ENCODE data around the gene SLC37A1.
"Not testable (repeated sequence)": the region's sequence is repeated elsewhere in the genome, so short reads cannot be mapped to it uniquely, and the experiment has no call there.

Gene SLC37A1

DNA sequence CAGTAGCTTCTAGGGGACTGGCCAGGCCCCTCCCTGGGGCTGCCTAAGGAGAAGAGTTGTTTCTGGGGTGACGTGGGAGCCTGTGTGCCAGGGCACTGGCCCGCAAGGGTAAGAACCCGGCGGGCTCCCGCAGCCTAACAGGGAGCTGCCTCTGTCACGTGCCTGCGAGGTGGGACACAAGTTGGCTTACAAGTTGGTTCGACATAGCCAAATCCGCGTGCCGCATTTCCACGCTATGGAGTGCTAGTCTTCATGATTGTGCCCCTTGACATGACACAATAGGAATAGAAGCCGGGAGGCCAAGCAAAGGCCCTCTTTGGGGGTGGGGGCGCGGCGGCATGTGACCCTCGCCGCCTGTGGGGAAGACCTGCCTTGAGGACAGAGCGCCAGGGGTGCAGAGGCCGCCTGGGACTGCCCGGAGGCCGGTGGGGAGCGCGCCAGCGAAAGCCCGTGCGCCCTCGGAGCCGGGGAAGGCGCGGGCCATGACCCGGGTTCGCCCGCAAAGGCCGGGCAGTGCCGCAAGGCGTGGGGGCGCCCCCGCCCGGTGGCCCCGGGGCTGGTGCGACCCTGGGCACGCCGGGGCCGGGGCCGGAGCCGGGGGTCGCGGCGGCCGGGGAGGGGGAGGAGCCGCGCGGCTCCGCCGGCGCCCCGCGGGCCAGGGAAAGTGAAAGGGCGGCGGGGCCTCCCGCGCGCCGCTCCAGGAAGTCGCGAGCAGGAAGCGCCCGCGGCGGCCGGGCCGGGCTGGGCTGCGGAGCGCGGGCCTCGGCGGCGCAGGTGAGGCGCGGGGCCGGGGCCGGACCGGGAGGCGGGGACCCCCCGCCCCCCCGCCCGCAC lies at the start of gene SLC37A1:
Gene SLC37A1, plus strand, starts transcription at position 702 of the 834 bp plus-strand sequence. CDS start 4,603 bp downstream, outside the sequence.
- FAIRE-seq: no peak

DNA sequence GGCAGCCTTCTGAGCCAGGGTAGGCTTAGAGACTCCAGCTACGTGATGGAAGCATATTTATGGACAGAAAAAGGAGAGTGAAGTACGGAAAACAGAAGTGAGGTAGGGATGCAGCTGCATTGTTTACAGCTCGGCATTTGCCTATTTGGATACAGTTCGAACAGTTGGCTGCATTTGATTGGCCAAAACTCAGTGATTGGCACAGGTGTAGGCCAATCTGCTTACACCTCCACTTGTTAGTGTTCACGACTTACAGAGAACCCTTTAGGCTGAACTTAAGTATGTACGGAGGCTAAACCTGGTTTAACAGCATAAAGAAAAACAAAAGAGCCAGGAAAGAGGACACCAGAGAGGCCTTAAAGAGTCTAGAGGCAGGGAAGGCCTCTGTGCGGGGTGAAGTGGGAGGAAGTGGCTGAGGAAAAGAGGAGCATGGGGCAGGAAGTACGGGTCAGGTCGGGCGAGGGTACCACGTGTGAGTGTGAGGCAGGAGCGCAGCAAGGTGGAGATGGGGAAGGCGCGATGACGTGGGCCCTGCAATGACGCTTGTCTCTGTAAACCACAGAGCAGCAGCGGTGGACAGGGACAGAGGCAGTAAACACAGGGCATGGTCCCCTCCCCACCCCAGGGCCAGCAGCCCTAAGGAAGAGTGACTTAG lies 49.7 kb upstream of the SLC37A1 start:
- no peak for FAIRE-seq

DNA sequence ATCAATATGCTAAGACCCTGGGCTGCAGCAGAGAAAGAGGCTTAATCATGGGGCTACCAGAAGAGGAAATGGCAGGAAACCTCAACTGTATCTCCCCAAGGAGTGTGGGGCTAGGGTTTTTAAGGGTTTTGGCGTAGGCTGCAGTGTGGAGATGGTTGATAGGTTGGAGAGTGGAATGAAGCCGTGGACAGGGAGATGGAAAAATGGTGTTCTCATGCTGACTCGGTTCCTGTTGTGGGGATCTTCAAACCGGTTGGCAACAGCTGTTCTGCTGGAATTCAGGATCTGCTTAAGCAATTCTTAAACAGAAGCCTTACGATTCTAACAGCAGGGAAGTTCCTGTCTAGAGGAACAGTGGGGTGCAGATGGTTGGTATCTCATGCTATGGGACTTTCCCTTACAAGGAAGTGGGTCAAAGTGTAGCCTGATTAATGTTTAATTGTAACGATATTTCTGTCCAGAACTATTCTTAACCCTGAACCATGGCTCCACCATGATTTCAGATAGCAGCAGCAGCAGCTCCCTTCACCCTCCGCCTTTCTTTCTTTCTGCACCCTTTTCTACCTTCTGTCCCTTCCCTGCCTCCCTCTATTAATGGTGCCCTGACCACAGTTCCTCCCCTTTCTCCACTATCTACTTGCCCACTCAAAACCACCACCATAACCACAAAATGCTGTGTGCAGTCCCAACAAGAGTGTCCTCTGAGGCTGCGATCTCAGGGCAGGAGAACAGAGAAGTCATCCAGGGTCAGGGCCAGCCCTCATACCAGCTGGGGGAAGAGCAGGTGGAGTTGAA lies 48.4 kb upstream of the SLC37A1 start:
- FAIRE-seq: no peak

DNA sequence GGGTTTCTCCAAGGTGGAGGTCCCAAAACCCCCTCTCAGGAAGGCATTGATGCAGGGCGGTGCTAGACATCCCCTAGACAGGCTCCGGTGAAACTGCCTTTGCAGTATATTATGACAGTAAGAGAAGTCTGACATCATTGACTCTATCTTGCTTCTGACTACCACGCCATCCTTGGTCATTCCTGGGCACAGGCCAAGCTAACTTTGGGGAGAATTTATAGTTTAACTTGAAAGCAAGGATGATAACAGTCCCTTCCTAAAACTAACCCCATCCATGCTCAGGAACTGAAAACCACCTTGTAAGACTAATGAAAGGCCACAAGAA lies 47.9 kb upstream of the SLC37A1 start:
- no peak for FAIRE-seq

DNA sequence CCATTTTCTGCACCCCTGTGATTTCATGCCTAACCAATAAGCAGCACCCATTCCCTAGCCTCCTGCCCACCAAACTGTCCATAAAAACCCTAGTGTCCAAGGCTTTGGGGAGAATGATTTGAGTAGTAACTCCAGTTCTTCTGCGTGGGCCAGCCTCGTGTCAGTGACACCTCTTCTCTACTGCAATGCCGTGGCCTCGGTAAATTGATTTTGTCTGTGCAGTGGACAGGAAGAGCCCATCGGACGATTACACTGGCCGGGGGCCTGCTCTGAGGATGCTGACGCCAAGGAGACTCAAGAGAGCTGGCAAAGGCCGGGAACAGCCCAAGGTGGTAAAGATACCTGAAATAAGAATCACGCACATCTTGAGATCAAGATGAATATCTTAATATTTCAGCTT lies 47.0 kb upstream of the SLC37A1 start:
- FAIRE-seq: no peak

DNA sequence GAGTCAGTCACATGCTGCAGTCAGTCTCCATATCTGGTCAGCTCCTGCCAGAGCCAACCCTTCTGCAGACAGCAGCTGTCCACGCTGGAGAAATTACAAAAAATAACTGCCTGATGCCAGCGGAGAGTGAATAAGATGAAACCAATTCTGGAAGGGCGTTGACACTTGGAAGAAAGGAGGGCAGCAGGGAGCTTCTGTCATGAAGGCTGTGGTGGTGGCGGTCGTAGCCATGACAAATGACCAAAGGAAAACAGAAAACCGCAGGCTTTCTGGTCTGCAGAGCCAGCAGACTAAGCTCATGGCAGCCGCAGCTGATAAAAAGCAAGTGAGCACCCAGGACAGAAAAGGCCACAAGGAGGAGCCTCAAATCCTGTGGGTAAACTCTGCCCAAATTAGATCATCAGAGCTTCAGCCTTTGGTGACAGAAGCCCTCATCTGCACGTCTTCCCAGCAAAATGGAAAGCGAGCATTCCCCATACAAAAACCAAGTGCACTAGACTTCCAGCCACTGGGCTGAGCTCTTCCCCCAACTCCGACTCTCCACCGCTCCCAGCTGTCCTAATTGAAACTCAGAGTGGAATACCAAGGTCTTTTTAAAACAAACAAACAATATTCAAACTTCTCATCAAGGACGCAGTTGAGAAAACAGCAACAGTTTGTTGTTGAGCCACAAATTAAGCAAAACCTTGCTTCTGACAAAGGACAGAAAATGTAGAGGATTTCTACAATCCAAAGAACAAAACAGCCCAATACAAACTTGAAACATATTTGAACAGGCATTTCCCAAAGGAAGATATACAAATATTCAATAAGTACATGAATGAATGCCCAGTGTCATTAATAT lies 46.3 kb upstream of the SLC37A1 start:
- no peak for FAIRE-seq

DNA sequence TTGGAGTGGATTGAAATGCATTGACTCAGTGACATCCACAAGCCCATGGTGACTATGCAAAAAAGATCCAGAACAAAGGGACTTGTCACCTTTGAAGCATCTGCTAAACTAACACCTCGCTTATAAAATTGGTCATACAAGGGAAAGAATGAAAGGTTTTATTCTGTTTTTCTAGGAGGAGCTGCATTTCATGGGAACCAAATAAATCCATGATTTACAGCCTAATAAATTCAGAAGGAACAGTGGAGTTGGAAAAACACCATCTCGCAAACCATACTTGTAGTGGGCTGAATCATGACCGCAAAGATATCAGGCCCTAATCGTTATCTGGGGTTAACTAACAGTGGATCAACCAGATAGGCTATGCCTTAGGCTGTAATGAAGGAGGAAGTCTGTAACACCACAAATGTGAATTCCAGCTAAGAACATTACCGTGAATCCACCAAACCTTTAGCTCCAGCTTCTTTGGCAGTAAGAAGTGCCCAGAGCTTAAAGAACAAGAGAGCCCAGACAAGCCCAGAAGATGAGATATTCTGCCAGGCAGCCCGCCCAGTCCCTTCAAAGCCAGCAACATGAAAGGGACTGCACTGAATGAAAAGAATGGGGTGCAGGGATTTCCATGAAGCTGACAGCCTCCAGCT lies 45.0 kb upstream of the SLC37A1 start:
- FAIRE-seq: no peak

DNA sequence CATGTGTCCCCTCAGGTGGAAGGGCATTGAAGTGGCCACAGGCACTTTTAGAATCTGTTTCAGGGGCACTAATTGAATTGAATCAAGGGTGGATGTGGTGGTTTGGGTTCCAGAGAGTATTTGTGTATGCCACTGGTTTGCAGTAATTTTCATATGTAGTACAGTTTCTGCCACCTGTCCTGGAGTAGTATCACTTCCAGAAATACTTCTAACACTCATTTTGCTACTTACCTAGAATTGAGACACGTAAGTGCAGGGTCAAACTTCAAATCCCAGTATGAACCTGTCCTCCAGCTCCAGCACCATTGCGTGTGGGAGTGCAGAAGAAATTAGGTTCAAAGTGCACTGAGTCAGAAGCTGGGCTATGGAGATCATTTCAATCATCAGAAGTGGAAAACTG lies 44.4 kb upstream of the SLC37A1 start:
- FAIRE-seq: no peak

DNA sequence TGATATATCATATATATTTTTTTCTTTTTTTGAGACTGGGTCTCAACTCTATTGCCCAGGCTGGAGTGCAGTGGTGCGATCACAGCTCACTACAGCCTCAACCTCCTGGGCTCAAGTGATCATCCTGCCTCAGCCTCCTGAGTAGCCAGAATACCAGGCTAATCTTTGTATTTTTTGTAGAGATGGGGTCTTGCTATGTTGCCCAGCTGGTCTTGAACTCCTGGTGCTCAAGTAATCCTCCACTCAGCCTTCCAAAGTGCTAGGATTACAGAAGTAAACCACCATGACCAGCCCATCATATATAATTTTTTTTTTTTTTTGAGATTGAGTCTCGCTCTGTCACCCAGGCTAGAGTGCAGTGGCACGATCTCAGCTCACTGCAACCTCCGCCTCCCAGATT lies 43.9 kb upstream of the SLC37A1 start:
- FAIRE-seq: not testable (repeated sequence)

DNA sequence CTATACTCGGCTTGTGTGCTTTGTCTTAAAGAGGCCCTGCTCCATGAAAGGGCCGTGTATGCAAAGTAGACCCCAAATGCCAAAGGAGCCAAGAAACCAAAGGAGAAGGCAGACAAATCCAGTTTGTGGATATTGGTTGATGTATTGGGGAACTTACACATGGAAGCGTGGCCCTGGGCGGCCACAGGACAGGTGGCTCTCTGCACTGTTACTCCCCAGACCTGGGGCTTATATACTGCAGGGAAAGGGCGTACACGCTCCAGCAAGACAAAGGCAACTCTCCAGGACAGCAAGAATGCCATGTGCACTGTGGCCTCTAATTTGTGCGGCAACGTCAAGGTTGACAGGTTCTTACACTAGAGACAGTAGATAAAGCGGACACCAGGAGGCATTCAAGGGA lies 42.4 kb upstream of the SLC37A1 start:
- FAIRE-seq: no peak

DNA sequence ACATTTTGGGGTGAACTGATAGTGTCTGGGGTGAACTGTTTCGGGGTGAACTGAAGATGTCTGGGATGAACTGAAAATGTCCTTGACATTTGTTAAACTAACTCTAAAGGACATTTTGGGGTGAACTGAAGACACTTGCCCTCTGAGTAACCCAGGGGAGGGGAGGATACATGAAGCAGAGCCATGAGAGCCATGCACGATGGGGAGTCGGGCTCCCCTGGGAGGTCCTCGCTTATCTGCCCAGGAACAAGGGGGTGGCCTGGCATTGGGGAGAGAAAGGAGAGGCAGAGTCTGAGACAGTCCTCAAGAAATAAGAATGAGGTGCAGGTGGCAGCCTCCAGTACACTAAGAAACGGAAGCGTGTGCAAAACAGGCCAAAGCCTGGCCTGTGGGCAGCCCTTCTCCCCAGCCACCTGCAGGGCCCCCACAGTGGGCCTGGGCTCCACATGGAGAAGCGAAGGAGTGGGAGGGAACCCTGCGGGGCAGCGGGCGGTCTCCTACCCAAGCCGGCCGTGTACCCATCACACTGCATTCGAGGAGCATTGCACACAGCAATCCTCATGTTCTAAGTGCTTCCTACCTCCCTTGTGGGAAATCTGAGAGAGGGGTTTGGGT lies 41.8 kb upstream of the SLC37A1 start:
- no peak for FAIRE-seq

DNA sequence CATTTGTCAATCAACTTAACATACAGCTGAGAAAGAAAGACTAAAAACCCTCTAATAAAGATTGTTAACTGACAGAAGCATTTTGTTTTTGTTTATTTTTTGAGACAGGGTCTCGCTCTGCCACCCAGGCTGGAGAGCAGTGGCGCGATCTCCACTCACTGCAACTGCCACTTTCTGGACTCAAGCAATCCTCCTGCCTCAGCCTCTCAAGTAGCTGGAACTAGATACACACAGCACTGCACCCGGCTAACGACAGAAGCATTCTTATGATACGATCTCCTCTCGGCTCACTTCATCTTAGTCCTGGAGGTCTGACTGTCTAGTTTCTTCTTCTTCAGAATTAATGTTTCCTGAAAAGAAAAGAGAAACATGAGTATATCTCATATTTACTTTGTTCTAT lies 41.1 kb upstream of the SLC37A1 start:
- no peak for FAIRE-seq

DNA sequence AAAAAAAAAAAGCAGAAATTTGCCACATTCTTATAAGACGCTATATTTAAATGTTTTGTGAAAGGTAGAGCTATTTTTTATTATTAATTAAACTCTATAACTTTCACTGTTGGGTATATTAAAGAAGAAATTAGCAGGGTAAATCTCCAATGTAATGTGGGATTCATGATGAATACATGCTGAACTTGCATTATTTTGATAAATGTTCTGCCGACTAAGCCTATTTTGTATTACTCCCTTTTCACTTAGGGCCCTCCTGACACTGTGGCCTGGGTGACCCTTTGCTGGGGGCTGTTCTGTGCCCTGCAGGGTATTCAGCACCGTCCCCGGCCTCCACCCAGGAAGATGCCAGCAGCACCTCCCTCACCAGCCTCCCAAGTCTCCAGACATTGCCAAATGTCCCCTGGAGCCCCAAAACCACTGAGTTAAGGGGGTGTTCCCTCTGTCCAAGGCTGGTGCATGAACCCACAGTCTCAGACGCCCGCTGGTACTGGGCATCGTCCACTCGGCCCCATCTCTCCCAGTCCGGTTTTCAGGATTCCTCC lies 40.1 kb upstream of the SLC37A1 start:
- FAIRE-seq: no peak

DNA sequence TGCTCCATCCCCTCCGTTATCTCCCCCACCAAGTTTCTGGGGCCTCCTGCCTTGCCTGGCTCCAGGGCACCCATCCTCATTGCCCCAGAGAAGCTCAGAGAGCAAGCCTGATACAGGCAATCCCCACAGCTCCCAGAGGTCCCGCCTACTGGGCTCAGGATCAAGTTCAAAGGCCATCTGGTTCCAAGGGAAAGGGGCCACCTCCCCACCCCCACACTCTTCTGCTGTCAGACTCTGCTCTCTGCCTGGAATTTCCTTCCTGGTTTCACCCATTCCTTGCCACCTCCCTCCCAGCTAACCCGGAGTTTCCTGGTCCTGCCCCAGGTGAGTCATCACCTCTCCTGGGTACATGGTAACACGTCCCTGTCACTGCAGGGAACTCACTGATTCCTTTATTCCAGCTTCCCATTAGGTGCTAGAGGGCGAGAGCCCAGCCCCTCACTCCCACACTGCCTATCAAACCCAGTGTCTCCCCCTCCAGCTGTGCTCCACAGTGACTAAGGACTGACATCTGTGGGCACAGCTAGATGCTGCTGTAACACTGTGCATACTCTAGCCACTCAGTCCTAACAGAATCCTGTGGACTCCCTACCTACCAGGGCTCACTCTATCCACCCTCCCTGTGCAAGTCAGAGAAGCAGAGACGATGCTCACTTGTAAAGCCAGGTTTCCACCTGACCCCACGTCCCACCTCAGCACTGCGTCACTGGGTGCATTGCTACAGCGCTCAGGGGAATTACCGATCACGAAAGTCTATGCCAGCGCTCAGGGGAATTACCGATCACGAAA lies 39.4 kb upstream of the SLC37A1 start:
- no peak for FAIRE-seq

DNA sequence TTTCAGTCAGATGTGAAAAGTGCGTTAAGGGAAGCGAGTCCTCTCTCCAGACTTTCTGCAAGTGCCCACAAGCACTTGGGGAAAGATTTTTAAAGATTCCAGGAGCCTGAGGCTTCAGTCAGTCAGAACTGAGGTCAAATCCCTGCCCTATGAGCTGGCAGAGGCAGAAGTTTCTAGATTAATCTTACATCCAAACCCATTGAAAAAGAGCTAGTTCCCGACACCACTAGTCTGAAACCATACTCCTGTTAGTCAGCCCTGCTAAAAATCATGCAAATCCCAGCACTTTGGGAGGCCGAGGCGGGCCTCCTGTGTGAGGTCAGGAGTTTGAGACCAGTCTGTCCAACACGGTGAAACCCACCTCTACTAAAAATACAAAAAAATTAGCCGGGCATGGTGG lies 38.6 kb upstream of the SLC37A1 start:
- no peak for FAIRE-seq

DNA sequence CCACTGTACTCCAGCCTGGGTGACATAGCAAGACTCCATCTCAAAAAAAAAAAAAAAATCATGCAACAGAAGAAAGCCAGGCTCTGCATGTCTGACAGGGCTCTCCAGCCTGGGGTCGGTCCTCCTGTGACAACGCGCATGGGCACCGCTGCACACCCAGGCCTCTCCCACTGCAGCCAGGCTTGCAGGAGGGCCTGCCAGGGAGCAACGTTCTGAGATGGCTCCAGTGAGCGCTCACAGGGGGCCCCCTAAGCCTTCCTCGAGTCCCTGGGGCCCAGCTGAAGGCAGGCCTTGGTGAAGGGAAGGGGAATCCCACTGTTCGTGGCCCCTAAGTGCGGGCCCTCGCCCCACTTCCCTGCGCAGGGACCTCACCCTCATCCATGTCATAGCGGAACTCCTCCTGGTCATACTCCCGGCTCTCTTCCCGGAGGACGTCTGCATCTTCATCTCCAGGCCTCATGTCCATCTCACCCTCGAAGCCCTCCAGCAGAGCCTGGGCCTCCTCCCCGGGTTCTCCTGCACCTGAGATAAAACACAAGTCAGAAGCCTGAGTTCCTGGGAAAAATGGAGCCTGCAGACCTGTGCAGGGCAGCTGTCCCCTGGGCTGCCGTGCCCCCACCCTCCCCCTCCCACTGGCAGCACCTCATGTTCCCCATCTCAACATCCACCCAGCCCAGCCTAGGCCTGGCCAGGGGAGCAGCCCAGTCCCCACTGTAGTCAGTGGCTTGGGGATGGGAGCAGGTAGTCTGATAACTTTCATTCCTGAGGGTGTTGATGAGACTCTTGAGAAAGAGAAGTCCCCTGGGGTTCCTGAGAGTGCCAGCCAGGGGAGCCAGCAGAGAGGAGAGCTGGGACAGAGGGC lies 37.9 kb upstream of the SLC37A1 start:
- no peak for FAIRE-seq

DNA sequence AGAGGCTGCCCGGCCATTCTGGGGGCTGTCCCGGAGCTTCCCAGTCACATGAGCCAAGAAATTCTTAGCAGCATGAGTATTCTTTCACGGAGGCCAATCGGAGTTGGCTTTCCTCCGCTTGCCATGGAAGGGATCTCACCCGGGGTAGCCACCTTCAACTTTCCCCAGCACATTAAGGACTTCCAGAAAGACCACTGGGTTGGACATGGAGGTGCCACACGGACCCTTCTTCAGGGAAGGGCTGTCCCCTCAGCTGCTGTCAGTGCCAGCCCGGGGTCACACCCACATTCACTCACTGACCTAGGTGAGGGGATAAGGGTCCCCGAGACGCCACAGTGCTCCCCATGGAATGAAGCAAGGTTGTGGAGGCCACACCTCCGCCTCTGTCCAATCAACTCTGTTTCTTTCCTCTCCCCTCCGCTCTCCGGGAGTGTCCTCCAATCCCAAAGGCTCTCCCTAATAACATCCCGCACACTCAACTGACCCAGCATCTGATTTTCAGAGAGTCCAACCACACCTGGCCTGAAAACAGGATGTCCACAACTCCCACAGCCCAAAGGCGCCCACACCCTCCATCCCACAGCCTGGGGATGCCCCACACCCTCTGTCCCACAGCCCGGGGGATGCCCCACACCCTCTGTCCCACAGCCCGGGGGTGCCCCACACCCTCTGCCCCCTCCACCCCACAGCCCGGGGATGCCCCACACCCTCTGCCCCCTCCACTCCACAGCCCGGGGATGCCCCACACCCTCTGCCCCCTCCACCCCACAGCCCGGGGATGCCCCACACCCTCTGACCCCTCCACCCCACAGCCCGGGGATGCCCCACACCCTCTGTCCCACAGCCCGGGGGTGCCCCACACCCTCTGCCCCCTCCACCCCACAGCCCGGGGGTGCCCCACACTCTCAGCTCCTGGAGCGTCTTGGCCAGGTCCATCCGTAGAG lies 37.0 kb upstream of the SLC37A1 start:
- FAIRE-seq: no peak

DNA sequence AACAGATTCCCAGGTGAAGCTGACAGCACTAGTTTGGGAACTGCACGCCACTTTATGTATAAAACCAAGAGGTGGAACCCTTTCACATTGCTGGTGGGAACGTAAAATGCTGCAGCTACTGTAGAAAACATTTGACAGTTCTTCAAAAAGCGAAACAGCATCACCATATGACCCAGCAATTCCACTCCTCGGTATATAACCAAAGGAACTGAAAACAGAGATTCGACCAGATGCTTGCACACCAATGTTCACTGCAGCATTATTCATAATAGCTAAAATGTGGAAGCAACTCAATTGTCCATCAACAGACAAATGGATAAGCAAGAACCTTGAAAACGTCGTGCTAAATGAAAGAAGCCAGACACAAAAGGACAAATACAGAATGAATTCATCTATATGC lies 35.1 kb upstream of the SLC37A1 start:
- no peak for FAIRE-seq

DNA sequence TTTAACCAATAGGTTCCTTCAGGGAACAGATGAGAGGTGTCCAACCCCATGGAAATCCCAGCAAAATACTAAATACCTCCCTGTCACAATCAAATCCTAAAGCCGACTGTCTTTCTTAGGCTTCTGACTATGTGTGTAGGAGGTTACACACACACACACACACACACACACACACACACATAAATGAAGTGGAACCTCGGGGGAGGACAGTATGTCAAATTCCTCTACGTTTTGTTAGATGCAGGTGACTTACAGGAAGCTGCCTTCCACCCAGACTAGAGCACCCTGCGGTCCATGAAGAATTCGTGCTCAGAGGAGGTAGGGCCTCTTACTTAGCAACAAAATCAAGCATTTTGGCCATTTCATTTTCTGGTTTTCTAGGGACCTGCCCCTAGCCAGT lies 34.1 kb upstream of the SLC37A1 start:
- no peak for FAIRE-seq
